Measurements from ENCODE around the gene GJC2. TPM values are rescaled to one million over a fixed set of nuclear protein-coding genes. Genes with fewer than 3 reads are reported as not detected.

Gene GJC2
- total RNA-seq, 6 donors from 2014 or later: 1.4 to 8.7 (median 2.0) TPM

DNA sequence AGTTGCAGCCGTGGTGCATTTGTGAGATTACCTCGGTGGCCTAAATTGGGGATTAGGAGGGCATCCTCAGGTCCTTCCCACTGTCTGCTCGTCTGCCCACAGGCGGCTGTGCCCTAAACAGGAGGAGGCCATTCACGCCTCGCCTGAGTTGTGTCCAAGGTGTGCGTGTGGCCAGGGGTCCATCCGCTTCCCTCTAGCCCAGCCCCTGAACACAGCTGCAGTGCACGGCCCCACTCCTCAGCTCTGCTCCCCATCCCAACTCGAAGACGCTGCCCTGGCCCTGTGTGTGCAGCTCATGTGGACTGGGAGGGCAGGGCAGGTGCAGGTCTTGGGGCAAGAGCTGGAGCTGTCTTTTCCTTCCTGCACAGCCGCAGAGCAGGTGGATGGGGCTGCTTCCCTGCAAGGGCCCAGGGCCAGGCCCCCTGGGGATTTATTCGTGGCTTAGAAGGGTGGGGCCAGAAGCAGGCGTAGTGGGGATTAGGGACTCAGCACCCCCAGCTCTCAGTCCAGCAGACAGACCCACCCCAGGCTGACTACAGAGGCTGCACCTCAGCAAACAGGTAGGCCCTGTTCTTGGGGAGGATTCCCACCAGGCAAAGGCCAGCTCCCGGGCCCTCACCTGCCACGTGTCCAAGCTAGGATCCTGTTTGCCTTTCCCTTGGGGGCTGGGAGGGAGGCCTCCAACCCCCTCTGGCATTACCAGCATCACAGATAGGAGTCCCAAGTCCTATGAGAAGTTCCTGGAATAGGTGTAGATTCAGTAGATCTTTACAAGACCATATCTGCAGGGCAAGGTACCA is 5.3 kb upstream of the GJC2 start:
- 70 to 87% methylated on average over 4 to 16 of the region's 16 CpGs for WGBS, 2 donors
- Histone ChIP-seq H3K9me3 (no peaks in the 10 kb centered on the region), H3K4me3 (no peak overlapping the region), H3K4me1 (peaks cover 57 to 85% (median 74%) of the 10 kb centered on the region in 4 donors), H3K36me3 (peaks cover 0 to 68% (median 47%) of the 10 kb centered on the region in 4 donors), H3K27ac (peak overlapping the region in 1 of 4 donors; percentile 89), H3K27me3 (no peaks in the 10 kb centered on the region)
- TF ChIP-seq EP300 (IDR thresholded peaks at IDR 0.05) (no peak), POLR2AphosphoS5 (IDR thresholded peaks at IDR 0.05) (no peak), POLR2A (IDR thresholded peaks at IDR 0.05) (no peak)
- TF ChIP-seq, protein P1, sequence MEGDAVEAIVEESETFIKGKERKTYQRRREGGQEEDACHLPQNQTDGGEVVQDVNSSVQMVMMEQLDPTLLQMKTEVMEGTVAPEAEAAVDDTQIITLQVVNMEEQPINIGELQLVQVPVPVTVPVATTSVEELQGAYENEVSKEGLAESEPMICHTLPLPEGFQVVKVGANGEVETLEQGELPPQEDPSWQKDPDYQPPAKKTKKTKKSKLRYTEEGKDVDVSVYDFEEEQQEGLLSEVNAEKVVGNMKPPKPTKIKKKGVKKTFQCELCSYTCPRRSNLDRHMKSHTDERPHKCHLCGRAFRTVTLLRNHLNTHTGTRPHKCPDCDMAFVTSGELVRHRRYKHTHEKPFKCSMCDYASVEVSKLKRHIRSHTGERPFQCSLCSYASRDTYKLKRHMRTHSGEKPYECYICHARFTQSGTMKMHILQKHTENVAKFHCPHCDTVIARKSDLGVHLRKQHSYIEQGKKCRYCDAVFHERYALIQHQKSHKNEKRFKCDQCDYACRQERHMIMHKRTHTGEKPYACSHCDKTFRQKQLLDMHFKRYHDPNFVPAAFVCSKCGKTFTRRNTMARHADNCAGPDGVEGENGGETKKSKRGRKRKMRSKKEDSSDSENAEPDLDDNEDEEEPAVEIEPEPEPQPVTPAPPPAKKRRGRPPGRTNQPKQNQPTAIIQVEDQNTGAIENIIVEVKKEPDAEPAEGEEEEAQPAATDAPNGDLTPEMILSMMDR (IDR thresholded peaks at IDR 0.05): no peak
- DNase-seq: peak in 1 of 2 donors; percentile 46
- no peak for ATAC-seq (ENCODE audit: low FRiP score in 2 of 2)

DNA sequence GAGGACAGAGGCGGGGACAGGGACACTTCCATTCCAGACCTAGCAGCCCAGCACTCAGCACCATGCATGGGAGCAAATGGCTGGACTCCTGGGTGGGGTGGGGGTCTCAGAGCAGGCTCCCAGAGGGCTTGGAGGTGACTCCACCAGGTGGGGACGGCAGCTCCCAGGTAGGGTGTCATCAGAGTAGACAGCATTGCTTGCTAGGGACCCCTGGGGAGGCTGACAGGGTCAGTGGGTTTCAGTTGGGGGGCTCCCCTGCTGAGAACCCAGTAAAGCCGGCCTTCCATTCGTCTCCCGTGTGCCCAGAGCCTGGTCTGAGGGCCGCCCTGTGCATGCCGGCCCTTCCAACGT is 4.8 kb upstream of the GJC2 start:
- TF ChIP-seq EP300 (IDR thresholded peaks at IDR 0.05) (no peak), POLR2AphosphoS5 (IDR thresholded peaks at IDR 0.05) (no peak), POLR2A (IDR thresholded peaks at IDR 0.05) (no peak)
- TF ChIP-seq, protein P1 (IDR thresholded peaks at IDR 0.05): no peak
- peaks cover 0 to 68% (median 47%) of the 10 kb centered on the region in 4 donors for H3K36me3 ChIP-seq
- no peaks in the 10 kb centered on the region for H3K9me3 ChIP-seq
- H3K27ac ChIP-seq: peak overlapping the region in 2 of 4 donors; percentile 89 to 96
- H3K4me3 ChIP-seq: no peak overlapping the region
- H3K4me1 ChIP-seq: peaks cover 63 to 88% (median 79%) of the 10 kb centered on the region in 4 donors
- no peak for ATAC-seq (ENCODE audit: low FRiP score in 2 of 2)
- H3K27me3 ChIP-seq: no peaks in the 10 kb centered on the region
- 88 to 96% methylated on average over 2 to 7 of the region's 8 CpGs for WGBS, 2 donors
- peak in 1 of 2 donors; percentile 42 for DNase-seq

DNA sequence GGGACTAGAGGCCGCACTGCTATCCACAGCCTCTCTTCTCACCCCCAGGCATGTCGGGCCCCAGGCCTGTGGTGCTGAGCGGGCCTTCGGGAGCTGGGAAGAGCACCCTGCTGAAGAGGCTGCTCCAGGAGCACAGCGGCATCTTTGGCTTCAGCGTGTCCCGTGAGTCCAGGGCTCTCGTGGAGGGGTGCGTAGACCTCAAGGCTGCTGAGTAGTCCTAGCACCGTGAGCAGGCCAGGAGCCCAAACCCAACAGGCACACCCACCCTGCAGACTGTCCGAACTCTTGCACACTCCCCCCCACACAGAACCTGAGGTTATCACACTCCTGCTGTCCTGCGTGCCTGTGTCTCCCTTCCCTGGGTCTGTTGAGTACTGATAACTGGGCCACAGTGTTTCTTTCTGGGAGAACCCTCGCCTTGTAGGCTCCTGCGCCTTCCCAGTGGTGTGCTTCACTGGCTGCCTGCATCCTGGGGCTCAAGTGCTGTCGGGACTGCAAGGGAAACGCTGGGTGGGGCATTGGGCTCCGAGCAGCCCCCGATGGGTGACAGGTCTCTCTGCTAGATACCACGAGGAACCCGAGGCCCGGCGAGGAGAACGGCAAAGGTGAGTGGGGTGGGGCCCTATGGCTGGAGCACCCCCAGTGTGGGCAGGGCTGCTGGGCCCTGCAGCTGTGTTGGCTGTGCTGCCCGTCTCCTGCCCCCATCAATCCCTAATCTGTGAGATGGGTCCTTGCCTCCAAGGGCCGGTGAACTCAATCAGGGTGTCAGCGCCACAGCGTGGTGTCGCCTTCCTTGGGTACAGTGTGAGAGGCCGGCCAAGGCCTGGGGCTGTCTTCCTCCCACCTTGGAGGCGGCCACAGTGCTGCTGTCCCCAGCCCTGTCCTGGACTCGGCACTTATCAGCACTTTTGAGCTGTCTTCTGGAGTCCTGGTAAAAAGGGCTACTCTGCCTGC is 4.0 kb upstream of the GJC2 start:
- peak in 1 of 2 donors; percentile 57 for DNase-seq

DNA sequence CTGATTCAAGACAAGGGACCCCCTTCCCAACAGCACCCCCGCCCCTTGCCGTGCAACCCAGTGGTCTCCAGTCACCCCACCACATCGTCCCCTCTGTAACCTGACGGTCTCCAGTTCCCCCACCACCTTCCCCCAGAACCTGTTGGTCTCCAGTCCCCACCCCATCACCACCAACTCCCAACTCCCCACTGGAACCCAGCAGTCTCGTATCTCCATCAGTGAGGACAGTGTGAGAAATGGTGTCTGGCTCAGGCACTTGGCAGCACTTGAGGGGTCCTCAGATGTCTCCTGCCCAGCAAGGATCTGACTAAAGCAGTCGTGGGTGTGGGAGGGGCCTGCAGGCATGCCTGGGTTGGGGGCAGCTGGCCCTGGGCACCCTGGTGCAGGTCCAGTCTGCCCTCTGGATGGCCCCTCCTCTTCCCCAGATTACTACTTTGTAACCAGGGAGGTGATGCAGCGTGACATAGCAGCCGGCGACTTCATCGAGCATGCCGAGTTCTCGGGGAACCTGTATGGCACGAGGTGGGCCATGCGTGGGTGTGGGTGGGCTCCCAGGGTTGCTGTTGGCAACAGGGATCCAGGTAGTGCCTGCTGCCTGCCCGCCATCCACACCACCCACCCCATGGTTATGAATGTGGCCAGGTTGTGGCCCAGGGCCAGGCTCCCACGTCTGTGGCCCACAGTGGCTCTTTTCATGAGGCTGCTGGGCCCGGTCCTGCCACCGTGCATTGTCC is 3.1 kb upstream of the GJC2 start:
- Histone ChIP-seq H3K9me3 (no peaks in the 10 kb centered on the region), H3K36me3 (peaks cover 0 to 66% (median 47%) of the 10 kb centered on the region in 4 donors), H3K27me3 (no peaks in the 10 kb centered on the region), H3K4me3 (no peak overlapping the region), H3K4me1 (peaks cover 69 to 95% (median 89%) of the 10 kb centered on the region in 4 donors), H3K27ac (peak overlapping the region in 2 of 4 donors; percentile 89 to 96)
- DNase-seq: peak in 1 of 2 donors; percentile 65
- ATAC-seq (ENCODE audit: low FRiP score in 2 of 2): no peak
- WGBS, 2 donors: 81 to 95% methylated on average over 6 to 18 of the region's 18 CpGs
- no peak for TF ChIP-seq POLR2A (IDR thresholded peaks at IDR 0.05)
- no peak for TF ChIP-seq POLR2AphosphoS5 (IDR thresholded peaks at IDR 0.05)
- no peak for TF ChIP-seq EP300 (IDR thresholded peaks at IDR 0.05)
- TF ChIP-seq, protein P1 (IDR thresholded peaks at IDR 0.05): no peak

More for the DNA sequence above, 4.0 kb upstream of the GJC2 start:
- no peaks in the 10 kb centered on the region for H3K9me3 ChIP-seq
- no peak overlapping the region for H3K4me3 ChIP-seq
- WGBS, 2 donors: 90 to 94% methylated on average over 12 to 31 of the region's 31 CpGs
- H3K27me3 ChIP-seq: no peaks in the 10 kb centered on the region
- no peak for TF ChIP-seq POLR2AphosphoS5 (IDR thresholded peaks at IDR 0.05)
- TF ChIP-seq, protein P1 (IDR thresholded peaks at IDR 0.05): no peak
- H3K36me3 ChIP-seq: peaks cover 0 to 68% (median 47%) of the 10 kb centered on the region in 4 donors
- ATAC-seq (ENCODE audit: low FRiP score in 2 of 2): no peak
- H3K27ac ChIP-seq: peak overlapping the region in 2 of 4 donors; percentile 89 to 96
- peaks cover 69 to 95% (median 87%) of the 10 kb centered on the region in 4 donors for H3K4me1 ChIP-seq

All from upper lobe of left lung (tissue), 6 donors.